ENCODE data around the gene GMPR.

The GMPR gene

DNA sequence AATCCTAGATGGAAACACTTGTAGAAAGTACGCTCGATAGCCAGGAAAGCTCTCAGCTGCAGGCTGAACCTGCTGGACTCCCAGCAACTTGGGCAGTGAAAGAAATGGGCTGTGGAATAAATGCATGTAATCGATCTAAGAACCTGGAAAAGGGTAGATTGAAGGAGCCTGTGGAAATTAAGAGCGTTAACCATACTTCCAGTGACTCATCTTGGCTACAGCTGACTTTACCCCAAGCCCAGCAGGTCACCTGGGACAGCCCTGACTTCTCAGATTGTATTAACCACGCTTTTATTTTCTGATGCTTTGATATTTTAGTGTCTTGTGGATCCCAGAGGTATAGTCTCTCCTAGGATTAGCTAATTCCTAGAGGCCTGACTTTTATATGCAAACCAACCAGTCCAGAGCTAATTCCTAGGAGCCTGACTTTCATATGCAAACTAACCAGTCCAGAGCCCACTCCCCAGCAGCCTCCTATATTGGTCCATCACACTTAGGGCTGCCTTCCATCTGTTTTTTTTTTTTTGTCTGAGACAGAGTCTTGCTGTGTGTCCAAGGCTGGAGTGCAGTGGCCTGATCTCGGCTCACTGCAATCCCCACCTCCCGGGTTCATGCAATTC, 86.3 kb downstream of the GMPR start:
- DNase-seq (ENCODE audit: low read depth in 1 of 2, low spot score in 1 of 2), result no peak

DNA sequence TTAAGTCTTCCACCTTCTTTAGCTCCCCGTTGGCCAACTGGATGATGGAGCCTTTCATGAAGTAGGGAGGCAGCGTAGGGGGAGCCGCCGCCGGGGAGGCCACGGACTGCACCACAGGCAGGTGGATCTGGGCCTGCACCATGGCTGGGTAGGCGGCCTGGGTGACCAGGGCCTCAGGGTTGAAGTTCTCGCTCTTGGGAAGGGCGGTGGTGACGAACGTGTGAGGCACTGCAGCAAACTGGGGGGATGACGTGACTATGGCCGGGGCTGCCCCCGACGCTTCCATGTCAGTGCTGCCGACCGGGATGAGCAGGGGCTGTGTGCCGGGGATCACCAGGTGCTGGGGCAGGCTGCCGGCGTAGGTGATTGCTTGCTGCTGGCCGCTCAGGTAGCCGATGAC, 88.1 kb downstream of the GMPR start:
- no peak for DNase-seq (ENCODE audit: low read depth in 1 of 2, low spot score in 1 of 2)

DNA sequence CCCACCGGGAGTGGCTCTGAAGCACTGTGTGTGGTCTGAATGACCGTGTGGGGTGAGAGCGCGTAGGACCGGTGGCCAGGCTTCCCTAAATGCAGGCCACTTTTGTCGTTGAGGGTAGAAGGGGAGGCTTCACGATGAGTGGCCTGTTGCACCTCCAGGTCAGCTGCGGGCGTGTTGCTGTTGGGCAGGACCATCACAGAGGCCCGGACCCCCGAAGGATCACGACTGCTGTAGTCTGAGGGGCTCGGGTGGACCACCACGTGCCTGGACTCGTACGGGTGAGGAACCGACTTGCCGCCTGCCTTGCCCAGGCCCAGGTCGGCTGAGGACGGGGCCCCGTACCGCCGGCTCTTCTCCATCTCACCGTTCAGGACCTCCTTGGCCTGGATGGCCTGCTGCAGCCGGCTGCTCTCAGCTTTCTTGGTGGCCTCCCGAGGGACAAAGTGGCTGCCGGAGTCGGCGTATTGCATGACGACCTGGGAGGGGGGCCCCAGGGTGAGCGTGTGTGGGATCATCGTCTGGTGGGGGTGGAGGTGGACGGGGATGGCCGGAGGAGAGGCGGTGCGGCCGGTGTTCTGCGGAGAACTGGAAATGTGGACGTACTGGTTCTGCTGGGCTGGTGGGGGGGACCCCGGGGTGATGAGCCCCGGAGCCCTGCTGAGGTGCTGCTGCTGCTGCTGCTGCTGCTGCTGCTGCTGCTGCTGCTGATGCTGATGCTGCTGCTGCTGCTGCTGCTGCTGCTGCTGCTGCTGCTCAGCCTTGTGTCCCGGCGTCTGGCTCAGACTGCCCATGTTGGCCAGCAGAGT, 88.8 kb downstream of the GMPR start:
- no peak for DNase-seq (ENCODE audit: low read depth in 1 of 2, low spot score in 1 of 2)

DNA sequence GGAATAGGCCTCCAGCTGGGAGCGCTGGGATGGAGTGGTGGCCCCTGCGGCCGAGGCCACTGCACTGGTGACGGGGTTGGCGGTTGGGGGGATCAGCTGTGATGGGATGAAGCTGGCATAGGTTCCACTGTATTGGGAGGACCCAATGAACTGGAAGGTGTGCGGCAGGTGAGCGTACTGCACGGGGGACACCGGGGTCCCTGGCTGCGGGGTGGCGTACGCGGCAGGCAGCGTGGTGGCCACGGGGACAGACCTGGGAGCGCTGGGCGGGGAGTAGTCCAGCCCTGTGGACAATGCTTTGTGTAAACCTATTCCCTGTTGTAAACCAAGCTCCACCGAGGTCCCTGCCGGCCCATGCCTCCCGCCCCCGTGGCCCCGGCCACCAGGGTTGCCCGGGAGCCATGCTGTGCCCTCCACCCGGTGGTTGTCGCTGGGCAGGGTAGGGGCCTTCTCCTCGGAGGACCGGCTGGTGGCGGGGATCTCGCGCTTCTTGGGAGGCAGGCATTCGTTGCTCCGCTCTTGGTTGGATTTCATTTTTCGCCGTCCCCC, 89.5 kb downstream of the GMPR start:
- DNase-seq (ENCODE audit: low read depth in 1 of 2, low spot score in 1 of 2), result no peak

DNA sequence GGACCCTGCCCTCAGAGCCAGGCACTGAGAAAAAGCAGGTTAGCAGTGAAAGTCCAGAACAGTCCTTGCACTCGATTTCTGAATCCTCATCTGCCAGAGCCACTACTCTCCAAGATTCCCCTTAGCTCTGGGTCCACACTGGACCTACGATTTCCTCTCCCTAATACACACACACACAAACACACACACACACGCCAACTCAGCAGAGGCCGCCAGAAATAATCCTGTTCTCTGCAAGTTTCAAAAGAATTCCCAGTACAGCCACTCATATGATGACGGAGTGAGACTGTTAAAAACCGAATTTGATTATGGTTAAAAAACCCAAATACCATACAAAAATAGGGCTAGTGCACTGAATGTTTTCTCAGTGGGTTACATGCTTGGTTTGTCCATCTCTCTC, 90.8 kb downstream of the GMPR start:
- no peak for DNase-seq (ENCODE audit: low read depth in 1 of 2, low spot score in 1 of 2)

DNA sequence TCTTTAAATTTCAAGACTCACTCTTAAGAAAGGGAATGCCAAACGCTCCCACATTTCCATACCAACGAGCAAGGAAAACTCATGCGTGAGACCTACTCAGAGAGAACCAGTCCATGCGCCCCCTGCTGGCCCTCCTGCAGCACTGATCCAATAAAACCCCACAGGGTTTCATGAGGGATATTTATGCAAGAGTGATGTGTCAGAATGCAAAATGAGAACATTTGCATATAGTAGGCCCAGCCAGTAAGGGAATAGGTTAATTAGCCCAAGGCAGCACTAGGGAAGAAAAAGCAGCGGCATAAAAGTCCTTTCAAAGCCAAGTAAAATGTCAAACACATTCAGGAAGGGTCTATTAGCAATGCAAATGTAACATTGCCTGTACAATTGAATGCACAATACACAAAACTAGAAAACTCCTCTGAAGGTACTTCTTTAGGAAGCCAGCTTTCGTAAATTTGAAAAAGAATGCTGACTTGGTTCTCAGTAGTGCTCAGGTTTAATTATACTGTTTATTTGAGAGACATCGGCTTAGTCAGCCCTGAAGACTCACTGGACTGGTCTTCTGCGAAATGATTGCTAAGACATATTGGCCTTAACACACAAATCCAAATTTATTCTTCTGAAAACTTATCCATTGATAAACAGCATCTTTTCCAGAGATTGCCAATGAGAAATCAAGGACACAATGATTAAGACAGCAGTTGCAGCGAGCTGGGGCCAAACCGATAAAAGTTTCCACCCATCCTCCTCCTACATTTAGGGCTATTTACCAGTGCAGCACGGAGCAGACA, 93.2 kb downstream of the GMPR start:
- DNase-seq (ENCODE audit: low read depth in 1 of 2, low spot score in 1 of 2), result peak; percentile 42 to 43

DNA sequence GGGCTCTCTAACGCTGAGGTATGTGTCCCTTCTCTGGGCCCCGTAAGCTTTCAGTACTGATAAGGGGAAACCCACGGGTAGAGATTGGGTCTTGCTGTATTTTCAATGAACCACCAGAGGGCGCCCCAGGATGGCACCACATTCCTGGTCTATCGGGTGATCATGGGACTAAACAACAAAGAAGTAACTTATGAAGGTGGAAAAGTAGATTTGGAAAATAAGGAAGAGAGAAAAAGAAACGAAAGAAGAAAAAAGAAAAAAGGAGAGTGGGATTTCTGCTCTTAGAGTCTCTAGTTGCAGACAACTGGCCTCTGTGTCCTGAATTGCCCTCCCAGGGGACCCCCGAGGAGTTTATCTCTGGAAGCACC, 93.8 kb downstream of the GMPR start:
- DNase-seq (ENCODE audit: low read depth in 1 of 2, low spot score in 1 of 2), result peak; percentile 59 to 72

DNA sequence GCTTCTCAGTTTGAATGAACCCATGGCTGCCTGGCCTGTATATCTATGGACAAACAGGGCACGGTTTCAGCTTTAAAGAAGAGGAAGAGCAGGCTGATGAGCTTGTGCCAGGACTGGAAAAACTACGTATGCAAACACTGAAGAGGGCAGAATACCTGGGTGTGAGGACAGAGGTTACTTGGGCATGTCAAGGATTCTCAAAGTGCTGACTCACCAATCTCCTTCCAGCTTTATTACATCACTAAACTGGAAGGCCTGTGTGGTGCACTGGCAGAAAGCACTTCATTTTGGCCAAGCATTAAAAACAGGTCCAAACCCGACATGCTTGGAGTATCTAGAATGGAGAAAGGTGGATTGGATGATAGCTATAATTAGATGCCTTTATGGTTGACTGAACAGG, 95.2 kb downstream of the GMPR start:
- no peak for DNase-seq (ENCODE audit: low read depth in 1 of 2, low spot score in 1 of 2)

DNA sequence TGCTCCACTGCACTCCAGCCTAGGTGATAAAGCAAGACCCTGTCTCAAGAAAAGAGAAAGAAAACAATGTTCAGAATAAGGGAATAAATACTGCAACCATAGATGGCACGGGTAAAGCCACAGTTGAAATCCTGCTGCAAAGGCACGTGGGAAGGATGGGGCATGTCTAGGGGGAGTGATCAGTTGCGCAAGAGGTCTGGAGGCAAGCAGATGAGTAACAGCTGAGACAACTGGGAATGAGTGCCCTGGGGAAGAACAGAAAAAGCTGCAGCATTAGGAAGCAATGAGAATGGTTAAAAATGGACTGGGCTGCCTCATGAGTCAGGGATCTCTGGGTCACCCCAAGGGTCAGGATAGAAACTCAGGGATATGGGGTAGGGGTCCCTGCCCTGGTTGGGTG, 96.3 kb downstream of the GMPR start:
- DNase-seq (ENCODE audit: low read depth in 1 of 2, low spot score in 1 of 2), result no peak

DNA sequence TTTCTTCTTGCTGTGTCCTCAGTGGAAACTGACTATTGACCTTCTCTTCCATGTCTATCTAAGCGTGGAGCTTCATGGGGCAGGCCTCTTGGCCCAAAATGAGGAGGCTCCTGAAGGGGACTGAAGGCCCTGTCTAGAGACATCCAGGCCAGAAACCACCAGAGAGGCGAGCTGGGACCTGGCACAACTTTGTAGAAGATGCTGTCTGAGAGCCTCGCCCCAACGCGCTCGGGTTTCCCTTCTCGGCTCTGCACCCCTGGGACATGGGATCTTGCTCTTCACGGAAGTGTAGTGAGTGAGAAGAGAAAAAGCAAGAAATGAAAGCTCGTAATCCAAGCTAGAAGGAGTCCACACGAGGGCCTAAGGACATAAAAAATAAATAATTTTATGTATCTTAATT, 96.8 kb downstream of the GMPR start:
- DNase-seq (ENCODE audit: low read depth in 1 of 2, low spot score in 1 of 2), result no peak

DNA sequence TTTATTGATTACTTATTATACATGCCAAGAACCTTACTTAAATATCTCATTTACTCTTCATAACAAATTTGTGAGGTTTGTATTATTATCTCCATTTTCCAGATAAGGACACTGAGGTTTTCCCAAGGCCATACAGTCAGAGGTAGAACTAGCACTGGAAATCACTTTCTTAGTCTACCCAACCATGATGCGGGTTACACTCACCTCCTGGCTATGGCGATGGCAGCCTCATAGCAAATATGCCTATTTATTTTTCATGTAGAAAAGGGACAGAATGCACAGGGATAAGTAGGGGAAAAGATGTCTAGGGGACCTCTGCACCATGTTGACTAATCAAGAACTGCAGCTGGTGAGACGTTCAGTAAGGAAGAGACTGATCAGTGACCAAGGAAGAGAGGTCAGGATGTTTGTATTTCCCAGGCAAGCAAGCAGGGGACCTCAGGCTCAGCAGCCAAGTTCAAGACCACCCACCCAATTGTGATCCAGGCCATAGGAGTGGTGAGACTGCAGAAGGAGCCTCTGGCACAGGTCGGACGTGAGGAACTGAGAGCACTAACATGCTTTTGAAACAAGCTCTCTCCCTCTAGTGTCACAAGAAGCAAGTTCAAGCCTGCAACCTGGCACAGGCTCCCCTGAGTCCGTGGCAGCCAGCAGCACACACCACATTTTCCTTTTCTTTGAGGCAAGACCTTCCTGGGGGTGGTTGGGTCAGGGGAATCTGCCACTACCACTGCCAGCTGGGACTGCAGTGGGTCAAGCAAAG, 97.8 kb downstream of the GMPR start:
- no peak for DNase-seq (ENCODE audit: low read depth in 1 of 2, low spot score in 1 of 2)

DNA sequence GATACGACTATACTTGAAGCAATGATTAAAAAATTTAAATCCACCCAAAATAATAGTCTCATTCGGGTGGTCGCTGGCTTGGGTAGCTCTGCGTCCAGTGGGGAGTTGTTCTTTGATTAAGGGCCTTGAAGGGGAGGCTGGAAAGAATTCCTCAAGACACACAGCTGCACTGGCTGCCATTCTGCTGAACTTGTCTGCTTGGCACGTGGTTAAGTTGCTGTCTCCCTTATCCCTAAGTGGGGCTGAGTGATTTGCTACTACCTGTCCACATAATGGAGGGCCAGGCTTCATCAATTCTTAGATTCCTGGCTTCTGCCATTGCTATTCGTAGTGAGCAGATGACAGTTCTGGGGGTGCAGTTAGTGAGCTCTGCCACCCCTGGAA, 98.5 kb downstream of the GMPR start:
- no peak for DNase-seq (ENCODE audit: low read depth in 1 of 2, low spot score in 1 of 2)

DNA sequence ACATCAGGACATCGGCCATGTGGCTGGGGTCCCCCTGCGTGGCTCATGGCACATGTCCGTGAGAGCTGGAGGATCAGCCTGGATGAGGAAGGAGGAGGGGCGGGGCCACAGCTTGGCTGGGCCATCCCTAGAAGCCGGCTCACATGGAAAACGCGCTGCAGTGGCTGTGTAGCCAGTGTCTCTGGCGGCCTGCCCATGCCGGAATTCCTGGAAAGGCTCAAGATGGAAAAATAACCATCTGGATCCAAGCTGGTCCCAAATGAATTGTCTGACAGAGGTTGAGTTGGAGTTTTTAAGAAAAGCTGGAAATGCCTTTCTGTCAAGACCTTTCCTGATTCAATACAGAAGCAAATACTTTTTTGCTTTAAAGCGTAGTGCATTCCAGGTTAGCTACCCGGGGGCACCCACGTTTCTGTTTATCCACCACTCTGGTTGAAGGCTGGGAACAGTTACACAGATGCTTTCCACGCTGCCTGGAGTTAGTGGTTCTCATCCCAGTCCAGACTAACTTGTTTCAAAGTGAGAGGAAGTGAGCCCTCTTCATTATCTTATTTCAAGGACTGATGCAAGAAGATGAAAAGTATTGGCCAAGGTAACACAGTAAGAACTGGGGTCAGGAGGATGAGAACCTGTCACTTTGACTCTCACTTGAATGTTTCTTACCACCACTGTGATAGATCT, 99.0 kb downstream of the GMPR start:
- DNase-seq (ENCODE audit: low read depth in 1 of 2, low spot score in 1 of 2), result no peak

DNA sequence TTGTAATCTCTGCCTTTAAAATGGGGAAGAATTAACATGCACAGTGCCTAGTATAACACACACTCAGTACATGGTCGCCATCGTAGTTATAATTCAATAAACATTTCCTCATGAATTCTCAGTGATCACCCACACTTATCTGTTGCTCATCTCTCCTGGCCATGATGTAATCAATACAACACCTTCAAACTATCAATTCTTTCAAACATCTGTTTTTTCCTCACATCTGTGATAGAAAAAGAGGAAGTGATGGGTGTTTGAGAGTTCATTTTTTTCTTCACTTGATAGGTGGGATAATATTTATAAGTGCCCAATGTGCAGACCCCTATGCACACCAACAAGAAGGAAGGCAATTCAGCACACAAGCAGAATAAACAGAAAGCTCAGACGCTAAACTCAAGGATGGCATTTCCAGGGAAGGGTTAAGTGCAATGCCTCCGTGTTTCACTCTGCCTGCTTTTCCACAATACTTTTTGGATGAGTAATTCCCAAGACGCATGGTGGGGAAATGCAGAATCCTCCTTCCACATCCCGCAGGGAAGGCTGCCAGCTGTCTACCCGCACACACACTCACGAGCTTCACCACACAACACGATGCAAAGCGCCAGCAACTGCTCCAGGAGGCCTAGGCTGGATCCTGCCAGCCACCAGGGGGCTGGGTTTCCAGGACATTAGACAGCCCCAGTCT, 100.3 kb downstream of the GMPR start:
- DNase-seq (ENCODE audit: low read depth in 1 of 2, low spot score in 1 of 2), result no peak

DNA sequence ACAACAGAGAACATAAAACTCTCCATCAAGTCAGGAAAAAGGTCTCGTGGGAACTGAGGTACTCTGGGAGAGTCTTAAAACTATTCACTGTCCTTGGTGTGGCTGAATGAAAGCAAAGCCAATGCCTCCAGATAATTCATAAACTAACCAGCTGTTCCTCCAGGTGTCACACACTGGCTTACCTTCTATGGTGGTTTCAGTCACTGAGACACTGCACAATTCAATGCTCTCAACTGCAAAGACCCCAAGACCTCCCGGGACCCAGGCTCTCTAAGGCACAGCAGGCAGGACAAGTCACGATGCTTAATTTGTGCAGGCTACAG, 100.8 kb downstream of the GMPR start:
- DNase-seq (ENCODE audit: low read depth in 1 of 2, low spot score in 1 of 2), result no peak

DNA sequence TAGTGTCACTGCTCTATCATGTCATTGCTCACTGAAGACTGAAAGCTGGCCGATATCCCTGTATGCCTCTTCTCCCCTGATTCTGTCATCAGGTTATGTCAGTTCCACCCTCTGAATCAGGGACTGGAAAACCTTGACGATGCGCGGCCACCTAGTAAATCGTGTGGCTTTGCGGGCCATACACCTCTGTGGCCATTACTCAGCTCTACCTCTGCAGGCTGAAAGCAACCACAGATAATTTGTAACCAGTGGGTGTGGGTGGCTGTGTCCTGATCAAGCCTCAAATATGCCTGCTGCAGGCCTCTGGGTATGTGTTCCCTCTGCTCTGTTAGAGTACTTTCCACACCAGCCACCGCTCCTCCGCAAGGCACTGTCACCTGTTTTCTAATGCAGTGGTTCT, 105.2 kb downstream of the GMPR start:
- DNase-seq (ENCODE audit: low read depth in 1 of 2, low spot score in 1 of 2), result no peak

DNA sequence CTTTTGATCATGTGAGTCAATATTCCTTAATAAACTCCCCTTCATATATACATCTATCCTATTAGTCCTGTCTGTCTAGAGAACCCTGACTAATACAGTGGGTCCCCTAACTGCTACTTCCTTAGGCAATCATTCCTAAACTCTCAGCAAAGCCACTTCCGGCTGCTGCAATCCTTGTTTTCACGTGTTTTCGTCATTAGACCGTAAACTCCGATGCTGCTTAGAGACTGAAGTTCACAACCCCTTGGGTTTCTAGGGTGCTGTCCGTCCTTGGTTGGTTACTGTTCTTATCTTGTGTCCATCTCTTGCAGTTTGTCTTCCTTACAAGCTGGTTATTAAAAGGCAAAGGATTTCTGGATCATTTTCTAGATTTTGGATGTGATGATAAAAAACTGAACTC, 106.4 kb downstream of the GMPR start:
- no peak for DNase-seq (ENCODE audit: low read depth in 1 of 2, low spot score in 1 of 2)

Data from activated T-helper 1 cell treated with anti-CD3 and anti-CD28 coated beads, Interleukin-2, amount 50 U/mL, for 16 hours (primary cell).